ENCODE measurements around the gene SOX8. TPM values are rescaled to one million over a fixed set of nuclear protein-coding genes. Genes with fewer than 3 reads are reported as not detected.
"Not testable (repeated sequence)": the region's sequence is repeated elsewhere in the genome, so short reads cannot be mapped to it uniquely, and the experiment has no call there.

SOX8 gene
- 10 to 100 TPM; 29.4 to 38.0 (median 31.9) TPM for polyA plus RNA-seq (ENCODE audit: insufficient read length in 10 of 10)
- long read RNA-seq, donor 1, full-length matches to known transcripts, result 9 of 9 reads
- long read RNA-seq, donor 1, partial matches to known transcripts, result 0 of 9 reads
- long read RNA-seq, donor 1, other reads (novel, unspliced or antisense), result 0 of 9 reads
- long read RNA-seq, donor 2, full-length matches to known transcripts, result 12 of 12 reads
- long read RNA-seq, donor 2, partial matches to known transcripts, result 0 of 12 reads
- long read RNA-seq, donor 2, other reads (novel, unspliced or antisense), result 0 of 12 reads
- long read RNA-seq, donor 3, result 0 reads
- long read RNA-seq, donor 4, transcript SOX8-201 (3 exons, 3,049 nt), result major isoform, 13 of 13 reads
- long read RNA-seq, donor 4, partial matches to known transcripts, result 0 of 13 reads
- long read RNA-seq, donor 4, other reads (novel, unspliced or antisense), result 0 of 13 reads
- long read RNA-seq, donor 5, full-length matches to known transcripts, result 10 of 39 reads
- long read RNA-seq, donor 5, partial matches to known transcripts, result 29 of 39 reads
- long read RNA-seq, donor 5, other reads (novel, unspliced or antisense), result 0 of 39 reads
- long read RNA-seq, donor 6, transcript SOX8-201 (3 exons, 3,049 nt), result major isoform, 14 of 14 reads
- long read RNA-seq, donor 6, partial matches to known transcripts, result 0 of 14 reads
- long read RNA-seq, donor 6, other reads (novel, unspliced or antisense), result 0 of 14 reads
- long read RNA-seq, donor 7, full-length matches to known transcripts, result 11 of 11 reads
- long read RNA-seq, donor 7, partial matches to known transcripts, result 0 of 11 reads
- long read RNA-seq, donor 7, other reads (novel, unspliced or antisense), result 0 of 11 reads
- long read RNA-seq, donor 8, full-length matches to known transcripts, result 10 of 10 reads
- long read RNA-seq, donor 8, partial matches to known transcripts, result 0 of 10 reads
- long read RNA-seq, donor 8, other reads (novel, unspliced or antisense), result 0 of 10 reads
- long read RNA-seq, donor 9, partial matches to known transcripts, result 0 of 1 reads
- long read RNA-seq, donor 9, other reads (novel, unspliced or antisense), result 0 of 1 reads

- DNase-seq, result no peak
Observed at GRCh38 chr16:981695-982144, at the start of gene SOX8. SOX8 (plus strand) TSS chr16:981770; CDS start chr16:981923, 153 bp downstream.

- no peak for DNase-seq
Observed at GRCh38 chr16:932831-933330, 48.7 kb upstream of the SOX8 start.

- no peak for DNase-seq
Observed at GRCh38 chr16:933581-933980, 48.0 kb upstream of the SOX8 start.

GRCh38 chr16:934178-934577 lies 47.4 kb upstream of the SOX8 start:
- no peak for DNase-seq

GRCh38 chr16:935684-936083 lies 45.9 kb upstream of the SOX8 start:
- no peak for DNase-seq

- DNase-seq, result no peak
Observed at GRCh38 chr16:937311-937710, 44.3 kb upstream of the SOX8 start.

GRCh38 chr16:937723-938122 lies 43.8 kb upstream of the SOX8 start:
- DNase-seq, result no peak

- DNase-seq, result no peak
Observed at GRCh38 chr16:938136-938535, 43.4 kb upstream of the SOX8 start.

- DNase-seq, result no peak
Observed at GRCh38 chr16:938752-939151, 42.8 kb upstream of the SOX8 start.

- DNase-seq, result no peak
Observed at GRCh38 chr16:939311-939710, 42.3 kb upstream of the SOX8 start.

GRCh38 chr16:939941-940340 lies 41.6 kb upstream of the SOX8 start:
- DNase-seq, result no peak

GRCh38 chr16:942436-943060 lies 39.0 kb upstream of the SOX8 start:
- no peak for DNase-seq

GRCh38 chr16:943971-944370 lies 37.6 kb upstream of the SOX8 start:
- DNase-seq, result no peak

- DNase-seq, result no peak
Observed at GRCh38 chr16:945271-946047, 36.1 kb upstream of the SOX8 start.

GRCh38 chr16:946048-946395 lies 35.5 kb upstream of the SOX8 start:
- no peak for DNase-seq

GRCh38 chr16:947255-947921 lies 34.2 kb upstream of the SOX8 start:
- DNase-seq, result no peak

- DNase-seq, result not testable (repeated sequence)
Observed at GRCh38 chr16:947922-948303, 33.7 kb upstream of the SOX8 start.

GRCh38 chr16:948767-949166 lies 32.8 kb upstream of the SOX8 start:
- DNase-seq, result not testable (repeated sequence)

GRCh38 chr16:950733-951573 lies 30.6 kb upstream of the SOX8 start:
- DNase-seq, result peak in 2 of 3 donors; percentile 51 to 60
